Vagina (tissue), 2 donors: ENCODE data around the gene SH2D7.

Source experiments
- CTCF ChIP-seq, 3 experiments: fragments of 450-650 bp in 2 of 3; fragments of 200-600 bp in 1 of 3; sonication (generic) in 1 of 3; IDR thresholded peaks; one replicate each; pipeline ENCODE4 v1.5.1; 2017 to 2019; ENCODE audit warnings: antibody characterized with exemption in 3 of 3, mild to moderate bottlenecking in 2 of 3, moderate library complexity in 2 of 3
- POLR2A ChIP-seq, 2 donors: fragments of 450-650 bp; IDR thresholded peaks; one replicate each; pipeline ENCODE4 v1.6.1; 2017; ENCODE audit warnings: antibody characterized with exemption in 2 of 2, mild to moderate bottlenecking in 2 of 2, moderate library complexity in 2 of 2

DNA sequence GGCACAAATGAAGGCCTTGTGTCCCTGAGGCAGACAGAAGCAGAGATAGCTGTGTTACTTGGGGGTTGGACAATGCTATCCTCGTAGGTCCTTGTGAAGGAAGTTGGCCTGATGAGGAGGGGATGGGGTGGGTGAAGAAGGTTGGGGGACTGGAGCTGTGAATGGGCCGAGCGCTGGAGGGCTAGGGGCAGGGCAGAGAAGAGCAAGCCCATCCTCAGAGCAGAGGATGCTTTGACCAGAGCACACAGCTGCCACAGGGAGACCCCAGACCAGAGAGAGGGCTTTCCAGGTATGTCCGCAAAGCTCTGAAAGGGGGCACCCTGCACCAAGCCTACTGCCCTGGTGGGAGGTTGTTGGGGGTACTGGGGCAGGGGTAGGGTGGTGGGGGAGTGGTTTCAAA, 9.2 kb upstream of the SH2D7 start:
- no peak for TF ChIP-seq CTCF (IDR thresholded peaks at IDR 0.05)
- no peak for TF ChIP-seq POLR2A (IDR thresholded peaks at IDR 0.05)
